Mucosa of stomach (tissue), 1 donor: Measurements from ENCODE around the gene CDX2.

ENCODE experiments used
- H3K27me3 ChIP-seq: one replicate; pipeline ENCODE4 v1.7.0; 2013; ENCODE audit warnings: mild to moderate bottlenecking, low read length; ENCODE audit not compliant: control insufficient read depth, insufficient read depth
- H3K36me3 ChIP-seq: one replicate; pipeline ENCODE4 v1.7.0; 2013; ENCODE audit warnings: low read length; ENCODE audit not compliant: control insufficient read depth, insufficient read depth
- H3K4me1 ChIP-seq: one replicate; pipeline ENCODE4 v1.7.0; 2013; ENCODE audit warnings: mild to moderate bottlenecking, low read length; ENCODE audit not compliant: control insufficient read depth, insufficient read depth
- H3K4me3 ChIP-seq: one replicate; pipeline ENCODE4 v1.7.0; 2013; ENCODE audit warnings: low read length
- H3K9ac ChIP-seq: one replicate; pipeline ENCODE4 v1.7.0; 2013; ENCODE audit warnings: mild to moderate bottlenecking, low read length, moderate library complexity
- H3K9me3 ChIP-seq: one replicate; pipeline ENCODE4 v1.7.0; 2013; ENCODE audit warnings: mild to moderate bottlenecking, low read length, moderate library complexity; ENCODE audit not compliant: control insufficient read depth
- donor health status: Pancreatic carcinoma.

CDX2 gene

DNA sequence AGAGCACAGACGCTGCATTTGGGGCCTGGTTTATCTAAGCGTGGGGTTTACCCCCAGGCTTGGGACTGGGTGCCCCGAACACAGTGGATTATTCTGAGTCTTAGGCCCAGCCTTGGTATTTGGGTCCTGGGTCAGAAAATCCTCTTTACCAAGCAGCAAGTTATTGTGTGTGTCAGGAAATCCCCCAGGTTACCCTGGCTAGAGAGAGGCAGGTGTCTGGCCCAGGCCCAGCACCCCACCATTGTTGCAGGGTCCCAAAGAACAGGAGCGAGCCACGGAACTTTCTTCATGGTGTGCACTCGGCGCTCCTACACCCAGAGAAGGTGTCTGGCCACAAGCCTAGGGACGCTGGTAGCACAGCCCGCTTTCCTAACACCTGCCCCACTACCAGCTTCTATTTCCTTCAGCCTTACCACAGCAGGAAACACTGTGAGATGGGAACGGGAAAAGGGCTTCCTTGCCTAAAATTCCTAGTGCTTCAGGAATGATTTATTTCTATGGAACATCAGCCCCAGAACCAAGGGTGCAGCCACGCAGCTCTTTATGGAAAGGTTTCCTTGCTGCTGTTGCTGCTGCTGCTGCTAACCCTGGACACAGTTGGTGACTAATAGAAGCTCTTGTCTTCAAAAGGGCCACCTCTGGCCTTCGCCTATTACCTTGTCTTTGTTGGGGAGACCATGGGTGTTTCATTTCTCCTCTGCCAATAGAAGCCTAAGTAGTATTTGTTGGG lies 7.4 kb upstream of the CDX2 start:
- H3K4me3 ChIP-seq: no peak overlapping the region
- no peaks in the 10 kb centered on the region for H3K36me3 ChIP-seq
- H3K4me1 ChIP-seq: peaks cover 24% of the 10 kb centered on the region
- no peaks in the 10 kb centered on the region for H3K9me3 ChIP-seq
- no peak overlapping the region for H3K9ac ChIP-seq
- peaks cover 94% of the 10 kb centered on the region for H3K27me3 ChIP-seq

DNA sequence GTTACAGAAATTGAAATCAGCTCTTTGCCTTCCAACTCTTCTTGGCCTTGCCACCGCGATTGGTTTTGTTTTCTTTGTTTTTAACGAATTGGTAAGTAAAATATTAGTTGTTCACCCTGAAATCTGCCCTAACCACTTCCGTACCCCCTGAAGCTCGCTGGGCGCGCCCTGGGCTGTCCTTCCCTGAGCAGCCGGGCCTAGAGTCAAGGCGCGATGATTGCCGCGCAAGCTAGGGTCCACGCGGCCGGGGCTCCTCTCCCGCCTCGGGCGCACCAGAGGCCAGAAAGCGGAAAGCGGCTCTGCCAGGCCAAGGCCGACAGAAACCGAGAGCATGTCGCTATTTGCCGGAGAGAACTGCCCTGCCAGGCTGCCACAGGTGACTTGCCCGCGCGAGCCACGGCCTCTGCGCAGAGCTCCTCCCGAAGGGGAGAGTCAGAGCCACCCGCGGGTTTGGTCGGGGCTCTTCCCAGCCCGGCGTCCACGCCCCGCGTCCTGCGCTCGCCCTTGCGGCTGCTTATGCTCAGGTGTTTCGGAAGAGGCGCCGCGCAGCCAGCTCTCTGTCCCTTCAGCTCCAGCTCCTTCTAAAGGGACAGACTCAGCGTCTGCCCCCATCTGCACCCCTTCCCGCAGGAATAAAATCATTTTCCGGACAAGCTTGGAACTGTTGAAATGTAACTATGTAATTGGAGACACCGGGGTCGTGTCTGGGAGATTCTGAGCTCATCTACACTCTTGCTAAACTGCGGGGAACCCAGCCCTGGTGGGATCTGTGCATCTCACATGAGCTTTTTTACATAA lies 6.6 kb upstream of the CDX2 start:
- Histone ChIP-seq H3K9me3 (no peaks in the 10 kb centered on the region), H3K27me3 (peaks cover 92% of the 10 kb centered on the region), H3K4me3 (no peak overlapping the region), H3K4me1 (peaks cover 24% of the 10 kb centered on the region), H3K9ac (no peak overlapping the region), H3K36me3 (no peaks in the 10 kb centered on the region)

DNA sequence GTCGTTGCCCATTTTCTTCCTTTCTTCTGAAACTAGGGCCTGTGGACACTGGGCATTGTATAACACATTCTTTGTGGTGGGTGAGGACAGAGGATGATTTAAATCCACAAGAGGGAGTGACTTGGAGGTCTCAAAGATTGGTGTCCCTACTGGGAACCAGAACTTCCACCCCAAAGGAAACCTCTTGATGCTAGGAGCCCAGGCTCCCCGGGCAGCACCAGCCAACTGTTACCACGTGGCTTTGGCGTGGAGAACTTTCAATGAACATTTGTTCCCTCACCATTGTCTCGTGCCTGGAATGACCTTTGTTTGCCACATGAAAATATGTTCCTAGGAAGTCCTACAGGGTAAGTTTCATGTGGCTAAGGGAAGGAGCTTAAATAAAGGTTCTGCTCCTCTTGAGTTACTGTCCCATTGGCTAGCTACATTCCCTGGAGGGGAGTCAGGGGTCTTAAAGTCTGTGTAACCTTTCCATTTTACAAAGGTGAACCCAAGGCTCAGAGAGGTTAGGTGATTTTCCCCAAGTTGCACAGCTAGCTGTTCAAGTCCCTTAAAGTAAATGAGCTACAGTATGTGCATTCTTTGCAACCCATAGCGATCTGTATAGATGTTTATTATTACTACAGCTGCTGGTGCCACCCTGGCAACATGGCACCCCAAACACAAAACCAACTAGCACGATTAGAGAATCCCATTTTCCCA lies 5.0 kb upstream of the CDX2 start:
- Histone ChIP-seq H3K4me1 (peaks cover 12% of the 10 kb centered on the region), H3K4me3 (no peak overlapping the region), H3K9ac (no peak overlapping the region), H3K9me3 (no peaks in the 10 kb centered on the region), H3K36me3 (no peaks in the 10 kb centered on the region), H3K27me3 (peaks cover 91% of the 10 kb centered on the region)

DNA sequence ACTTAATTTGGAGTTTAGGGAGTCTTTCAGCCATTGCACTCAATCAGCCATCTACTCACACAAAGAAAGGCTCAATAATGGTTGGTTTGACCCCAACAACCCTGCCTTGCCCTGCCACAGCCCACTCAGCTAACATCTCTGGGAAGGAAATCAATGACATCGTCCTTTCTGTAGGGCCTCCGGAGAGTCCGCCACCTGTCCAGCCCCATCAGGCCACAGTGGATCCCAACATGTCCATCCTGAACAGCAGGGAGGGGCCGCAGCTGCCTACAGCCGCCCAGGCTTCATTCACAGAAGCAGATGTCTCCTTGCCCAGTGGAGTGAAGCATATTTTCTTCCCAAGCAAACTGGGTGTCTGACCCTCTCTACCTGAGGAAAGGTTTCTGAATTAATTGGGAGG lies 4.2 kb upstream of the CDX2 start:
- Histone ChIP-seq H3K27me3 (peaks cover 90% of the 10 kb centered on the region), H3K36me3 (no peaks in the 10 kb centered on the region), H3K4me1 (peaks cover 7% of the 10 kb centered on the region), H3K9ac (no peak overlapping the region), H3K4me3 (no peak overlapping the region), H3K9me3 (no peaks in the 10 kb centered on the region)

DNA sequence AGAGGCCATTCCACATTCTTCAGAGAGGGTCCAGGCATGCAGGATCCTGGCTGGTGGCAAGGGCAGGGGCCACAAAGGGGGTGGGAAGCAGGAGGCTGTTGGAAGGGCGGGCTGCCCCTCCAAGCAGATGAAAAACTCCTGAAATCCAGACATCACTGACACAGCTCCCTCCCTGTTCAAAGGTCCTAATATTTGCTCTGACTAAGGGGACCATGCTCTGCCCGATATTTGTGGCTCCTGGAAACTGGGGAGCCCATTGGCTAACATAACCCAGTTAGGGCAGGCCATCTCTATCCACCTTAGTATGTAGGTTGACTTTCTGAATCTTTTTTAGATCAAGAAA lies 3.3 kb upstream of the CDX2 start:
- no peak overlapping the region for H3K9ac ChIP-seq
- no peaks in the 10 kb centered on the region for H3K36me3 ChIP-seq
- no peak overlapping the region for H3K4me3 ChIP-seq
- H3K4me1 ChIP-seq: peaks cover 7% of the 10 kb centered on the region
- H3K27me3 ChIP-seq: peaks cover 90% of the 10 kb centered on the region
- H3K9me3 ChIP-seq: no peaks in the 10 kb centered on the region

DNA sequence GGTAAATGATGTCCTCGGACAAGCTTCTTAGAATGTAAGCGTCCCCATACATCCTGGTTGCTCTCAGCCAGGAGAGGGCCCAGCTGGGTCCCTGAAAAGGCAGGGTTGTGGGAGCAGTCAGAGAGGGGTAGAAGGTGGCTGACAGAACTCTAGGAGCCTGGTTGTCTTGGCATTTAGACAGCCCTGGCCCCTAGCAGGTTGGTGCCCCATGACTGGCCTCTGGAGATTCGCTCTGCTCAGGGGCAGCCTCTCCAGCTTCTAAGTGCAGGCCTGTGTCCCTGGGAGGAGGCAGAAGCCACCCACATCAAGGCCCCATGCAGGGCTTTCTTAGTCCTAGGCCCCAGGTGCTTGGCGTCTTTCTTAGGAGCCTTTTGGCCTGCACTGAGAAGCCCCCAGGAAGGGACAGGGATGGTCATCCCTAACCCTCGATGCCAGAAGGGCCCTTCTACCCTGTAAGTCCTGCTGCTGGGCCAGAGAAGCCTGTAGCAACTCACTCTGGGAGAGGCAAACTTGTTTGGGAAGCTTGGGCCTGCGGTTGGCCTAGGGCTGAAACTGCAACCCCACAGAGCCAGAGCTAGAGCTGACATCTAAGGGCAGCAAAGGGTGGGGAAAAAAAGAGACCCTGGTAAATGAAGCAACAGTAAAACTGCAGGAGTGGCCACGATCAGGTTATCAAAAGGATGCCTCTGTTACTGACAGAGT lies 2.8 kb upstream of the CDX2 start:
- no peaks in the 10 kb centered on the region for H3K9me3 ChIP-seq
- H3K27me3 ChIP-seq: peaks cover 90% of the 10 kb centered on the region
- H3K4me3 ChIP-seq: no peak overlapping the region
- no peaks in the 10 kb centered on the region for H3K36me3 ChIP-seq
- no peak overlapping the region for H3K9ac ChIP-seq
- H3K4me1 ChIP-seq: peaks cover 12% of the 10 kb centered on the region

DNA sequence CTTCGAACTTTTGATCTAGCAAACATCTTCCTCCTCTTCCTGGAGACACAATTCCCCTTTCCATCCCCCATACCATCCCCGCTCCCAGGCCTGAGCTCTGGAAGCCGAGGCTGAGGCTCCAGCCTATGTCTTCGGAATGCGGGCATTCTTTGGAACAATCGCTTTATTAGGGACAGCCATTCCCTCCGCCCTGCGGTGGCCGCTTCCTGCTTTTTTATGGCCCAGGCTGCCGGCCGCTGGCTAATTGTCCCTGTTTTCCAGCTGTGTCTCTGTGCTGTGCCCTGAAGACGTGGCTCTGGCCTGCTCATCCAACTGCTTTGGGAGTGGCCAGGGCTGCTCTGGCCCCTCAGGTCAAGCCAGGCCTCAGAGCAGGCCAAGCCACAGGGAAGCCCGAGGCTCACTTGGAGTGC lies 2.1 kb upstream of the CDX2 start:
- peaks cover 19% of the 10 kb centered on the region for H3K4me1 ChIP-seq
- H3K9me3 ChIP-seq: no peaks in the 10 kb centered on the region
- H3K27me3 ChIP-seq: peaks cover 89% of the 10 kb centered on the region
- no peak overlapping the region for H3K4me3 ChIP-seq
- H3K9ac ChIP-seq: no peak overlapping the region
- H3K36me3 ChIP-seq: no peaks in the 10 kb centered on the region

DNA sequence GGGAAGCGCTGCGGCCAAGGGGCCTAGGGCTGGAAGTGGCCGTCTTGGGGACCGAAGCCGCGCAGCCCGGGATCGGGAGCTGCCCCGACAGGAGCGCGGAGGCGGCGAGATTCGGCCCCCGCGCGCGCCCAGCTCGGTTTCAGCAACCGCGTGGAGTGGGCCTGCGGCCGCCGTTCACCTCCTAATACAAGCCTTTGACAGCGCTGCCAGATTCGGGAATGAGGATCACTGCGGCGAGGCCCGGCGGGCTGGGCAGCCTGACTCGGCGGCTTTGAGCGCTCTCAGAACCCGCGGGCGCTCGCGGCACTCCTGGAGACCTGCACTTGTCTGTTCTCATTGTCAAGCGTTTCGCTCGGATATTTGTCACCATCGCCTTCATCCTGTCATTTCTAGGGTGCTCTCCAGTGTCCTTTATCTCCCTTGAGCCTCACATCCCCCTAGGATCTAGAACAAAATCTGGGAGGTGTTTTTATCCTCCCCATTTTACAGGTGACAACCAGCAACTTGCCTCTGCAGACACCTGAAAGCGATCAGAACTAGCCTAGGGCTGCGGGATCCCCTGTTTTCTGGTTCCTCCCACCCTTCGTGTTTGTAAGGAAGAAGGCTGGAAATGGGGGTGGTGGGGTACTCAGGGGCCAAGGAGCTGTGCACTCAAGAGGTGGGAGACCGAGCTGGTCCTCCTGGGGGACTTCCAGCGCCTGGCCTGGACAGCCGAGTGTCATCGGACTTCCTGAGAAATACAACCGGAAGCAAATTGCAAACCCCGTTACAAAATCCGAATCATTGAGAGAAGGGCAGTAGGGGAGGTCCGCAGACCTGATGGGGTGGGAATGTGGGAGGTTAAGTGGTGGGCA lies 1.5 kb upstream of the CDX2 start:
- peaks cover 89% of the 10 kb centered on the region for H3K27me3 ChIP-seq
- no peak overlapping the region for H3K9ac ChIP-seq
- peaks cover 25% of the 10 kb centered on the region for H3K4me1 ChIP-seq
- H3K9me3 ChIP-seq: no peaks in the 10 kb centered on the region
- H3K4me3 ChIP-seq: no peak overlapping the region
- H3K36me3 ChIP-seq: no peaks in the 10 kb centered on the region

DNA sequence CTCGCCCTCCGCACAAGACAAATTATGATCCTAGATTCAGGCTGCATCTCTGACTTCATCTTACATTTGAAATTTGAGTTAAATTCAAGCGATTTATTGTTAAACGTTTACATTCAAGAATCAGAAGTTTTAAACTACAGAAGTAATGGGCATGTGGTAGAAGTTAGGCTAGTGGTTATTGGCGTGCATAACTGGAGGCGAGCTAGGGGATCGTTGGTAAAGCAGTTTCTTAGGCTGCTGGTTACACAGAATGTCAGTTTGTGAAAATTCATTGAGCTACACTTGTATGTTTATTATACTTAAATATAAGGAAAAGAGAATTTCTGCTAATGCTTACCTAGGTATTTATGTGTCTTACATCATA lies 733 bp upstream of the CDX2 start:
- no peak overlapping the region for H3K4me3 ChIP-seq
- no peak overlapping the region for H3K9ac ChIP-seq
- peaks cover 33% of the 10 kb centered on the region for H3K4me1 ChIP-seq
- peaks cover 89% of the 10 kb centered on the region for H3K27me3 ChIP-seq
- no peaks in the 10 kb centered on the region for H3K36me3 ChIP-seq
- no peaks in the 10 kb centered on the region for H3K9me3 ChIP-seq

DNA sequence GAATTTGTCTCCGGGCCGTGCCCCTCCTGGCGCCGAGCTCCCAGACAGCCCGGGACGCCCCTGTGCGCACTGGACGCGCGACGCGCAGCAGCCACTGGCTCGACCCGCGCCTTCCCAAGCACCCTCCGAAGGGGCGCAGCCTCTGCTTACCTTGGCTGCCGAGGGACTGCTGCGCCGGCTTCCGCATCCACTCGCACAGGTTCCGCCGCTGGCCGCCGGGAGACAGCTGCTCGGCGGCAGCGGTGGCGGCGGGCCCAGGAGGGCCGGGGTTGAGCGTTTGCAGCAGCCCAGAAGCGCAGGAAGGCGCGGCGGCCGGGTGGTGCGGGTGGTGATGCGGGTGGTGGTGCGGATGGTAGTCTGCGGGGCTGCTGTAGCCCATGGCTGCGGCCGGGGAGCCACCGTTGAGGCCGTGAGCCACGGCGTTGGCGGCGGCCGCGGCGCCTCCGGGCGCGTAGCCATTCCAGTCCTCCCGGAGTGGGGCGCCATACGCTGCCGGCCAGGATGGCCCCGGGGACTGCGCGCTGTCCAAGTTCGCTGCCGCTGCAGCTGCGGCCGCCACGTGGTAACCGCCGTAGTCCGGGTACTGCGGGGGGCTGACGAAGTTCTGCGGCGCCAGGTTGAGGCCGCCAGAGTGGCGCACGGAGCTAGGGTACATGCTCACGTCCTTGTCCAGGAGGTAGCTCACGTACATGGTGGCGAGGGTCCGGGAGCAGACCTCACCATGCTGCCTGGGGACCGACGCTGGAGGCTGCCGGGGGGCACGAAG lies 616 bp downstream of the CDX2 start:
- Histone ChIP-seq H3K9ac (peak overlapping the region; percentile 58), H3K9me3 (no peaks in the 10 kb centered on the region), H3K4me3 (peak overlapping the region; percentile 36), H3K36me3 (no peaks in the 10 kb centered on the region), H3K4me1 (peaks cover 35% of the 10 kb centered on the region), H3K27me3 (peaks cover 79% of the 10 kb centered on the region)
